ENCODE data around the gene GFER.

DNA sequence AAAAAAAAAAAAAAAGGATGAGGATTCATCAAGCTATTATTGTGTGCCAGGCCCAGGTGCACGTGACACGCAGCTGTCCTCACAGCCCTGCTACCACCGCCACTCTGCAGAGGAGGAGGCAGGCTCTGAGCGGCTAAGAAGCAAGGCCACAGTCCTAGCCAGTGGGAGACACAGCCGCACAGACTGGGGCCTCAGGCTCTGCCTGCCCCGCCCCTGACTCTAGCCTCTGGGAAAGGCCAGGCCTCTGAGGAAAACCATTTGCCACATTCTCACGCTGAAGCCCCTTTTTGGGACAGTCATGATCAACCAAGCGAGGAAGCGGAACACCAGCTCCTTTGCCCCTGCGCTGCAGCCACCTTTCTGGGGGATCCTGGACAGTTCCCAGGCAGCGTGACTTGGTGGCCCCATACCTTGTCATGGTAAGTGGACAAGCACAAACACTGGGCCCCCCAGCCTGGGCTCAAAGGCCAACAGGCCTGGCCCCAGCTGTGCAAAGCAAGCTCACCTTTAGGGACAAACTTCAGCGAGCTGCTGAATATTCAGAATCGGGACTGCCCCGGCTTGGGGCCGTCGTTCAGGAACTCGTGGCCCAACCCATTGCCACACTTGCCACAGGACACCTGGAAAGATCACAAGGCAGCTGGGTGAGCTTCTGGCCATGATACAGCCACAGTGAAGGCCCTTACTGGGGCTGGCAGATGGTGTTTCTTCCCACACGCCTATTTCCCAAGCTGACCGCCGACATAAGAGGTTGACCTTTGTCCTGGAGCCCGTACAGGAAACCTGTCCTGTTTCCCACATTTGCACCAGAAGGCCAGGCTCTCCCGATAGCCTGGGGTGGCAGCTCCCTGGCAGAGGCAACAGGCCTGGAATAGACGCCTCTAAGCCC, 43.5 kb upstream of the GFER start:
- TF ChIP-seq, protein P1, sequence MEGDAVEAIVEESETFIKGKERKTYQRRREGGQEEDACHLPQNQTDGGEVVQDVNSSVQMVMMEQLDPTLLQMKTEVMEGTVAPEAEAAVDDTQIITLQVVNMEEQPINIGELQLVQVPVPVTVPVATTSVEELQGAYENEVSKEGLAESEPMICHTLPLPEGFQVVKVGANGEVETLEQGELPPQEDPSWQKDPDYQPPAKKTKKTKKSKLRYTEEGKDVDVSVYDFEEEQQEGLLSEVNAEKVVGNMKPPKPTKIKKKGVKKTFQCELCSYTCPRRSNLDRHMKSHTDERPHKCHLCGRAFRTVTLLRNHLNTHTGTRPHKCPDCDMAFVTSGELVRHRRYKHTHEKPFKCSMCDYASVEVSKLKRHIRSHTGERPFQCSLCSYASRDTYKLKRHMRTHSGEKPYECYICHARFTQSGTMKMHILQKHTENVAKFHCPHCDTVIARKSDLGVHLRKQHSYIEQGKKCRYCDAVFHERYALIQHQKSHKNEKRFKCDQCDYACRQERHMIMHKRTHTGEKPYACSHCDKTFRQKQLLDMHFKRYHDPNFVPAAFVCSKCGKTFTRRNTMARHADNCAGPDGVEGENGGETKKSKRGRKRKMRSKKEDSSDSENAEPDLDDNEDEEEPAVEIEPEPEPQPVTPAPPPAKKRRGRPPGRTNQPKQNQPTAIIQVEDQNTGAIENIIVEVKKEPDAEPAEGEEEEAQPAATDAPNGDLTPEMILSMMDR (conservative IDR thresholded peaks at IDR 0.05; ENCODE audit: low read depth, low read length): no peak
- no peak for TF ChIP-seq EZH2 (IDR thresholded peaks at IDR 0.05; ENCODE audit: borderline replicate concordance, low read depth, low read length, poor library complexity, severe bottlenecking)
